ENCODE data around the gene IGF1R.

- no peak for TF ChIP-seq MBNL3 (CRISPR knock-in tag; conservative IDR thresholded peaks at IDR 0.05)
- TF ChIP-seq ZMYM3 (CRISPR knock-in tag; IDR thresholded peaks at IDR 0.05) = no peak
- no peak for TF ChIP-seq NCOA2 (CRISPR knock-in tag; IDR thresholded peaks at IDR 0.05)
- no peak for TF ChIP-seq EP300 (IDR thresholded peaks at IDR 0.05; ENCODE audit: low read depth in 2 of 2, low read length in 2 of 2)
- no peak for TF ChIP-seq EP300 (CRISPR knock-in tag; IDR thresholded peaks at IDR 0.05; ENCODE audit: borderline replicate concordance)
- no peak for TF ChIP-seq RBM22 (optimal IDR thresholded peaks at IDR 0.05; ENCODE audit: low read length)
- no peak for TF ChIP-seq GTF2F1 (IDR thresholded peaks at IDR 0.05; ENCODE audit: low read length)
- no peak for TF ChIP-seq CEBPB (IDR thresholded peaks at IDR 0.05; ENCODE audit: borderline replicate concordance, low read depth, low read length)
- TF ChIP-seq TCF12 (IDR thresholded peaks at IDR 0.05) = no peak
- no peak for TF ChIP-seq TCF12 (CRISPR knock-in tag; IDR thresholded peaks at IDR 0.05)
- TF ChIP-seq, protein P1, sequence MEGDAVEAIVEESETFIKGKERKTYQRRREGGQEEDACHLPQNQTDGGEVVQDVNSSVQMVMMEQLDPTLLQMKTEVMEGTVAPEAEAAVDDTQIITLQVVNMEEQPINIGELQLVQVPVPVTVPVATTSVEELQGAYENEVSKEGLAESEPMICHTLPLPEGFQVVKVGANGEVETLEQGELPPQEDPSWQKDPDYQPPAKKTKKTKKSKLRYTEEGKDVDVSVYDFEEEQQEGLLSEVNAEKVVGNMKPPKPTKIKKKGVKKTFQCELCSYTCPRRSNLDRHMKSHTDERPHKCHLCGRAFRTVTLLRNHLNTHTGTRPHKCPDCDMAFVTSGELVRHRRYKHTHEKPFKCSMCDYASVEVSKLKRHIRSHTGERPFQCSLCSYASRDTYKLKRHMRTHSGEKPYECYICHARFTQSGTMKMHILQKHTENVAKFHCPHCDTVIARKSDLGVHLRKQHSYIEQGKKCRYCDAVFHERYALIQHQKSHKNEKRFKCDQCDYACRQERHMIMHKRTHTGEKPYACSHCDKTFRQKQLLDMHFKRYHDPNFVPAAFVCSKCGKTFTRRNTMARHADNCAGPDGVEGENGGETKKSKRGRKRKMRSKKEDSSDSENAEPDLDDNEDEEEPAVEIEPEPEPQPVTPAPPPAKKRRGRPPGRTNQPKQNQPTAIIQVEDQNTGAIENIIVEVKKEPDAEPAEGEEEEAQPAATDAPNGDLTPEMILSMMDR (CRISPR knock-in tag; IDR thresholded peaks at IDR 0.05) = no peak
- TF ChIP-seq ZFP41 (CRISPR knock-in tag; IDR thresholded peaks at IDR 0.05; ENCODE audit: borderline replicate concordance) = no peak
- TF ChIP-seq MXI1 (IDR thresholded peaks at IDR 0.05; ENCODE audit: borderline replicate concordance, low read depth, low read length) = no peak
- no peak for TF ChIP-seq MED1 (CRISPR knock-in tag; IDR thresholded peaks at IDR 0.05)
- no peak for TF ChIP-seq POLR2A (IDR thresholded peaks at IDR 0.05; ENCODE audit: insufficient read depth in 1 of 2, low read depth in 2 of 2, low read length in 2 of 2)
- TF ChIP-seq AGO2 (optimal IDR thresholded peaks at IDR 0.05; ENCODE audit: low read depth, low read length) = no peak
Measured at GRCh38 chr15:98719137-98719740, 70.9 kb downstream of the IGF1R start.
